Effector CD4-positive, alpha-beta T cell (primary cell): ENCODE results near the gene ZNF460.
"Not testable (repeated sequence)": the region's sequence is repeated elsewhere in the genome, so short reads cannot be mapped to it uniquely, and the experiment has no call there.

Experiments
- DNase-seq: peaks from one replicate; pipeline ENCODE4 v3.0.0-alpha.2; 2020
- total RNA-seq: gene quantifications from one replicate; lab custom pipeline; 2026; lab: John Stamatoyannopoulos, UW

Gene ZNF460
- 155 reads per million, percentile 89 among the genes with 10 or more reads in this experiment for total RNA-seq

- peak; percentile 94 for DNase-seq
Observed at GRCh38 chr19:57280165-57280961, at the start of gene ZNF460. Gene ZNF460, plus strand, starts transcription at chr19:57280485. Its CDS starts 322 bp downstream, at chr19:57280807.

GRCh38 chr19:57231686-57232085, 48.6 kb upstream of the ZNF460 start:
- DNase-seq, result no peak

GRCh38 chr19:57233207-57233606, 47.1 kb upstream of the ZNF460 start:
- DNase-seq, result no peak

- no peak for DNase-seq
Observed at GRCh38 chr19:57239982-57240310, 40.3 kb upstream of the ZNF460 start.

GRCh38 chr19:57240311-57241090, 39.8 kb upstream of the ZNF460 start, which contains the start of gene ZNF805:
Gene ZNF805, plus strand, starts transcription at chr19:57240632. Its CDS starts 260 bp downstream, at chr19:57240892.
- DNase-seq, result peak; percentile 94

GRCh38 chr19:57241176-57241575, 39.1 kb upstream of the ZNF460 start:
- DNase-seq, result no peak

GRCh38 chr19:57242821-57243220, 37.5 kb upstream of the ZNF460 start:
- no peak for DNase-seq

- DNase-seq, result no peak
Observed at GRCh38 chr19:57244513-57244912, 35.8 kb upstream of the ZNF460 start.

GRCh38 chr19:57245066-57245465, 35.2 kb upstream of the ZNF460 start:
- DNase-seq, result no peak

- no peak for DNase-seq
Observed at GRCh38 chr19:57245959-57246358, 34.3 kb upstream of the ZNF460 start.

GRCh38 chr19:57248646-57249045, 31.6 kb upstream of the ZNF460 start:
- no peak for DNase-seq

- DNase-seq, result no peak
Observed at GRCh38 chr19:57249329-57249728, 31.0 kb upstream of the ZNF460 start.

- not testable (repeated sequence) for DNase-seq
Observed at GRCh38 chr19:57253767-57254166, 26.5 kb upstream of the ZNF460 start.

GRCh38 chr19:57262044-57262443, 18.2 kb upstream of the ZNF460 start:
- no peak for DNase-seq

GRCh38 chr19:57263244-57263741, 17.0 kb upstream of the ZNF460 start:
- no peak for DNase-seq

GRCh38 chr19:57267291-57267690, 13.0 kb upstream of the ZNF460 start:
- DNase-seq, result no peak

- no peak for DNase-seq
Observed at GRCh38 chr19:57269515-57270250, 10.6 kb upstream of the ZNF460 start.

GRCh38 chr19:57271280-57271679, 9.0 kb upstream of the ZNF460 start:
- DNase-seq, result no peak

GRCh38 chr19:57273014-57273413, 7.3 kb upstream of the ZNF460 start:
- no peak for DNase-seq

- DNase-seq, result no peak
Observed at GRCh38 chr19:57276430-57276829, 3.9 kb upstream of the ZNF460 start.

- DNase-seq, result not testable (repeated sequence)
Observed at GRCh38 chr19:57278481-57278880, 1.8 kb upstream of the ZNF460 start.

- DNase-seq, result peak; percentile 59
Observed at GRCh38 chr19:57279418-57280164, 694 bp upstream of the ZNF460 start.
